ENCODE measurements around the gene DOK6. TPM values are rescaled to one million over a fixed set of nuclear protein-coding genes. Genes with fewer than 3 reads are reported as not detected.

The DOK6 gene
- polyA plus RNA-seq, 4 donors = 15.5 to 18.1 (median 17.0) TPM

GRCh38 chr18:69414184-69414583 lies 13.5 kb downstream of the DOK6 start:
- DNase-seq (ENCODE audit: low read depth in 4 of 4, low spot score in 2 of 4) = no peak

DNA sequence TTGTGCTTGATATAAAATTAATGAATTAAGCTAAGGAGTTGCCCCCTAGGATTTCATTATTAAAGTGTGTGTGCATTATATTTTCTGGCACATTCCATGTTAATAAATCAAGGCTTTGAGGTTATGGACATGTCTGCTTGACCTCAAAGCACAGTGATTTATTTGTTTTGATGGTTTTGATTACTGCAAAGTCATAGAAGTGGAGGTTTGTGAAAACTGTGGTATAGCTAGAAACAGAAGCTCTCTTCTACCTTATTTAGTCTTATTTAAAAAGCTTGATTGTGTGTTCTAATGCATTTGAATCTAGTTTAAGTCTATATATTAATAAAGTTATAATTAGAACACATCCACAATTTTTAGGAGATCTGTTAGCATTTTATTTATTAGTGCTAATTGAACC lies 32.2 kb downstream of the DOK6 start:
- DNase-seq (ENCODE audit: low read depth in 4 of 4, low spot score in 2 of 4) = no peak

- no peak for DNase-seq (ENCODE audit: low read depth in 4 of 4, low spot score in 2 of 4)
Observed at GRCh38 chr18:69435000-69435399, 34.3 kb downstream of the DOK6 start.

- no peak for DNase-seq (ENCODE audit: low read depth in 4 of 4, low spot score in 2 of 4)
Observed at GRCh38 chr18:69444221-69444620, 43.5 kb downstream of the DOK6 start.

- no peak for DNase-seq (ENCODE audit: low read depth in 4 of 4, low spot score in 2 of 4)
Observed at GRCh38 chr18:69447886-69448285, 47.2 kb downstream of the DOK6 start.

- no peak for DNase-seq (ENCODE audit: low read depth in 4 of 4, low spot score in 2 of 4)
Observed at GRCh38 chr18:69455125-69455524, 54.4 kb downstream of the DOK6 start.

GRCh38 chr18:69469444-69469919 lies 68.8 kb downstream of the DOK6 start:
- DNase-seq (ENCODE audit: low read depth in 4 of 4, low spot score in 2 of 4) = no peak

GRCh38 chr18:69480460-69480859 lies 79.8 kb downstream of the DOK6 start:
- DNase-seq (ENCODE audit: low read depth in 4 of 4, low spot score in 2 of 4) = no peak

- DNase-seq (ENCODE audit: low read depth in 4 of 4, low spot score in 2 of 4) = no peak
Observed at GRCh38 chr18:69483574-69483973, 82.9 kb downstream of the DOK6 start.

DNA sequence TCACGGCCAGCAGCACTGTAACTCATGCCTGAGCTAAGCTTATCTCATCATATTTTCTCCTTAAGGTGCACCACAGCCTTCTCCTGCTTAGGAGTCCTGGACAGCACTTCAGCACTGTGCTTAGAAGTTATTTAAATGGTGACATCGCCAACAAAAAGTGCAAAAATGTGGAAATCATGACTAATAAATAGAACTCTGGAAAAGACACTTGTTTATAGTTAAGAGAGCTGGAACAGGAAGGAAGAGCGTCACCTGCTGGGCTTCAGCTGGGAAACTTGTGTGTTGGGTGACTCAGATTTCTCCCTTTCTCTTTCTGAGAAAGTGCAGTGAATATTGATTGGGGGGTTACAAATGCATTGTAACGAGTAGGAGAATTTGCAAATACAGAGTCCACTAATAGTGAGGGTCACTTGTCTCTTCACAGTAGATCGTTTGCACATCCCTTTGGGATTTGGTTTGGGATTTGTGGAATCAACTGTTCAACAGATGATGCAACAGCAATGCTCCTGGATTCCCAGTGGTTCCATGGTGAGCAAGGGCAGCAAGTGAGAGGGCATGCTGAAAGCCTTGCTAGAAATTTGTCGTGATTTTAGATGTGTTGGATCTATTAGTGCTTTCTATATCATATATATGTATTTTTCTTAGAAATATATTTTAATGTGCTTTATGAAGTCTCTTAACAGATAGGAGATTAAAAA lies 84.2 kb downstream of the DOK6 start:
- no peak for DNase-seq (ENCODE audit: low read depth in 4 of 4, low spot score in 2 of 4)

DNA sequence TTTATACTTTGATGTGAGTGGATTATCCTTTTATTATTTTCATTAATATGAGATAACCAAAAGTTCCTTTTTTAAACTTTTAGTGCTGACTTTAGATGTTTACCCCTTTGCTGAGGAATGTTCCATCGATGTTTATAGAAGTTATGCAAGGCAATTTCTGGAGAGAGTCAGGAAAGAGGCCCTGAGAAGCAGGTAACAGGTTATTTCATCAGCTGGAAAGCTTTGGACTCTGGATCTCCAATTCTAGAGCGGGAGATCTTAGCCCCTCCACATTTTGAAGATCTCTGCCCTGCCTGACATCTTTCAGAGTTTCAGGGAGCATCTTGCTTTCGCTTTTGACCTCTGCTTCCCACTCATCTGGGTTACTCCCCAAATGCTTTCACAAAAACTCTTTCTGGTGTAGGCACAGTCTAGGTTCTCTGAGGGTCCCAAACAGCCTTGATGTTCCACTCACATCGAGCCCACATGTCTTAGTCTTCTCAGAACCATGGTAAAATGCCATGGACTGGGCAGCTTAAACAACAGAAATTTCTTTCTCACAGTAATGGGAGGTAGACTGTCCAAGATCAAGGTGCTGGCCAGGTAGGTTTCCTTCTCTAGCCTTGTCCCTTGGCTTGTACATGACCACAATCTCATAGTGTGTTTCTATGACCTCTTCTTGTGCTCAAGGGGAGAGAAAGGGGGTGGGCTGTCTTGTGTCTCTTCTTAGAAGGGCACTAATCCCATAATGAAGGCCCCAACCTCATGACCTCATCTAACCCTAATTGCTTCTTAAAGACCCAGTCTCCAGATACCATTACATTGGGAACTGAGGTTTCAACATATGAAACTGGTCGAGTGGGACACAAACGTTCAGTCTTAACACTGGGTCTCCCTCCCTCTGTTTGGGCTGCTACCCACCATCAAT lies 87.1 kb downstream of the DOK6 start:
- DNase-seq (ENCODE audit: low read depth in 4 of 4, low spot score in 2 of 4) = no peak

DNA sequence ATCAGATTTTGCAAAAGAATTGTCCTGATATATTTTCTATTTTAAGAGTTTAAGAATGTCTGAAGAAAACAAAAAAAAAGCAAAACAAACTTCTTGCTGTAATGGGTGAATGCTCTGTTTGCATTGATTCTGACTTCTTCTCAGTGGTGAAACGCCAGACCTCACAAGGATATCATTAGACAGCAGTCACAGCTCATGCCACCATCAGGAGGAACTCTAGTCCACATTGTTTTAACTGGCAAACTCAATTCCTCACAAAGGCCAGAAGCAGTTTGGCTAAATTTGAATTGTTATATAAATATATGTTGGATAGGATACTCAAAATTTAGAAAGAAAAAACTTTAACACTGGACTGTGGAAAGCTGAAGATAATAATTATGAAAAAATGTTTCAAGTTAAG lies 89.4 kb downstream of the DOK6 start:
- DNase-seq (ENCODE audit: low read depth in 4 of 4, low spot score in 2 of 4) = no peak

- no peak for DNase-seq (ENCODE audit: low read depth in 4 of 4, low spot score in 2 of 4)
Observed at GRCh38 chr18:69490813-69491212, 90.1 kb downstream of the DOK6 start.

- DNase-seq (ENCODE audit: low read depth in 4 of 4, low spot score in 2 of 4) = no peak
Observed at GRCh38 chr18:69491576-69491975, 90.9 kb downstream of the DOK6 start.

GRCh38 chr18:69492861-69493260 lies 92.2 kb downstream of the DOK6 start:
- no peak for DNase-seq (ENCODE audit: low read depth in 4 of 4, low spot score in 2 of 4)

GRCh38 chr18:69494841-69495240 lies 94.2 kb downstream of the DOK6 start:
- DNase-seq (ENCODE audit: low read depth in 4 of 4, low spot score in 2 of 4) = no peak

DNA sequence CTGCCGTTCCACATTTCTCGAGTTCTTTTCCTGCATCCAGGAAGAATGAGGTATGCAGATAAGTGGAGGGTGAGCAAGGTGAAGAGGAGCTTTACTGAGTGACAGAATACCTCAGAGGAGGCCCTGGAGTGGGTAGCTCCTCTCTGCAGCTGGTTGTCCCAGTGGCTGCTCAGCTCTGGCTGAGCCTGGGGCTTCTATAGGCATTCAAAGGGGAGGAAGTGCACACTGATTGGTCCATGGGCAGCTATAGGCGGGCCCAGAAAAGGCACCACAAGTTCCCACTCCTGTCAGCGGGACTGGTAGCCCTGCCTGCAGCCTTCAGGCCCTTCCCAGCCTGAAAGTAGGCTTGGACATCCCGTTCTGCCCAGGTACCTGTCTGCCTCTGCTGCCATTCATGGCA lies 94.7 kb downstream of the DOK6 start:
- no peak for DNase-seq (ENCODE audit: low read depth in 4 of 4, low spot score in 2 of 4)

- no peak for DNase-seq (ENCODE audit: low read depth in 4 of 4, low spot score in 2 of 4)
Observed at GRCh38 chr18:69495841-69496533, 95.3 kb downstream of the DOK6 start.

- no peak for DNase-seq (ENCODE audit: low read depth in 4 of 4, low spot score in 2 of 4)
Observed at GRCh38 chr18:69518989-69519388, 118.3 kb downstream of the DOK6 start.

DNA sequence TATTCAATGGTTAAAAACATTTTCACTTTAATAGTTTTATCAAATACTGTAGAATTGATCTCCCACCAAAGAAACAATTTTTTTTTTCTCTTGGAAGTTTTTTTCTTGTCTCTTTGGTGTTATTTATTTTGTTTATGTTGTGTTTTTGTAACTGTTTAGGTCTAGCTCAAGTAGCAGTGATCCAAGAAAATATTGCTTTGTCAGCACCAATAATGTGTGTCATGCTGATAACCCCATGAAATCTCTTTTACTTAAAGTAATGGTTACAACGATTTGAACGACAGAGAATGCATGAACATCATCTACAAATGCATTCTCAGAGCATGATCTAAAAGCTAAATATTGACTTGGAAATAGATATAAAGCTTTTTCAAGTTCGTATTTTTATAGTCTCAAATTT lies 122.9 kb downstream of the DOK6 start:
- no peak for DNase-seq (ENCODE audit: low read depth in 4 of 4, low spot score in 2 of 4)

DNA sequence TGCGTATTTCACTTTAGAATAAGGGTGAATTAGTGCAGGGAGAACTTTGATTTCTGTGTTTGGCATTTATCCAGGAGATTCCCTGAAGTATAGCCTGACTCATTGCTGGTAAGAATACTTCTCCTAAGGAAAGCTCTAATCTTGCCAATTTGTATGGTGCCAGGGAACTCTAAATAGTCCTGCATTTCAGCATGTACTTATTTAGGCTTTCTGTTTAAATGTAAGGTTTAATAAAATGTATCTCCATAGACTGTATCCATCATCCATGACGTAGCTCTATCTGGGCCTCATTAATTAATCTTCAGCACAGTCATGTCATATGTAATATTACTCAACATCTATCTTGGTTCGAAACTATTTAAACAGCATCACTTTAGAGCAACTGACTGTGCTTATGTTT lies 127.7 kb downstream of the DOK6 start:
- DNase-seq (ENCODE audit: low read depth in 4 of 4, low spot score in 2 of 4) = no peak
